Inferior parietal cortex (tissue), 1 donor: ENCODE results near the gene ASF1B.
A peak's percentile ranks its signal among the peaks of the same experiment; 100 is the strongest.

Experiments used
- DNase-seq: peaks from one replicate; pipeline ENCODE4 v3.0.0-alpha.2; 2016; ENCODE audit errors: extremely low spot score

ASF1B gene

GRCh38 chr19:14138576-14139265 is 2.3 kb upstream of the ASF1B start:
- DNase-seq: peak; percentile 32

- no peak for DNase-seq
Observed at GRCh38 chr19:14135985-14136508, 342 bp downstream of the ASF1B start.

GRCh38 chr19:14135355-14135754 is 1.0 kb downstream of the ASF1B start:
- no peak for DNase-seq

- DNase-seq: no peak
Observed at GRCh38 chr19:14127929-14128509, 8.4 kb downstream of the ASF1B start.

- DNase-seq: no peak
Observed at GRCh38 chr19:14127176-14127575, 9.2 kb downstream of the ASF1B start.

DNA sequence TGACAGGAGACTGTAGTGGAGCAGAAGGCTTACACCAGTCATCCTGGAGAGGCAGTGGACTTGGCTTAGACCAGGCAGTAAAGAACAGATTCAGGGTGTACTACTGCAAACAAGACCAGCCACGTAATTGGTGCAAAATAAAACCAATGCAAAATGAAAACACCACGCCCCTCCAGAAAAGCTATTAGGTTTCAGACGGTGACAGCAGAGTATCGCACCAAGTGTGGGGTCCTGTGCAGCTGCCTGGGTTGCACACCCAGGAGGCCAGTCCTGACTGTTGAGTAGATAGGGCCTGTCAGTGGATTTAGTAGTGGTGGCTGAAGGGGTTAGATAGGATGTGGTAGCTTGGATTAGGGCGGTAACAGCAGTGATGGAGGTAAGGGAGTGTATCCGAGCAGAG is 13.5 kb downstream of the ASF1B start:
- DNase-seq: no peak

- DNase-seq: no peak
Observed at GRCh38 chr19:14120497-14120780, 15.9 kb downstream of the ASF1B start.

GRCh38 chr19:14119644-14120496 is 16.5 kb downstream of the ASF1B start:
- DNase-seq: no peak

- DNase-seq: no peak
Observed at GRCh38 chr19:14119146-14119545, 17.2 kb downstream of the ASF1B start.

GRCh38 chr19:14118165-14119051 is 18.0 kb downstream of the ASF1B start:
- DNase-seq: peak; percentile 66

DNA sequence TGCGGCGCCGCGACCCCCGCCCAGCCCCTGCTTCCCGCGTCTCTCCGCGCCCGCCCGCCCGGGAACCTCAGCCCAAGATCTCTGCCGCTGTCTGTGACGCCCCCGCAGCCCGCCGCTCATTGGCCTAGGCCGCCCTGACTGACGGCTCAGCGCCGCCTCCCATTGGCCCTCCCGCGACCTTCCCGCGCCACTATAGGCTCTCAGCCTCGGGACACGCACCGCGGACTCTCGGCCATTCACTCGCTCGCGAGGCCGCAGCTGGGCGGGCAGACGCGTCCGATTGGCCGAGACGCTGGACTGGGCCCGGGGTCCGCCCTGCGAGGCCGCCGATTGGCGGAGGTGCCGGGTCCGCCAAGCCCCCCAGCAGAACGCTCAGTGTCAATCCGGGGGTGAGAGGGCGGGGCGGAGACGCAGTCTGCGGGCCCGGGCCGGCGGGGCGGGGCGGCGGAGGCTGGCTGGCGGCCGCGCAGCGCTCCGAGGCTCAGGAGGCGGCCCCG is 18.7 kb downstream of the ASF1B start, which contains the start of gene PRKACA:
TSS of gene PRKACA (minus strand) at position 95 of the 497 bp plus-strand sequence. CDS start 215 bp downstream, outside the sequence.
- DNase-seq: peak; percentile 97

DNA sequence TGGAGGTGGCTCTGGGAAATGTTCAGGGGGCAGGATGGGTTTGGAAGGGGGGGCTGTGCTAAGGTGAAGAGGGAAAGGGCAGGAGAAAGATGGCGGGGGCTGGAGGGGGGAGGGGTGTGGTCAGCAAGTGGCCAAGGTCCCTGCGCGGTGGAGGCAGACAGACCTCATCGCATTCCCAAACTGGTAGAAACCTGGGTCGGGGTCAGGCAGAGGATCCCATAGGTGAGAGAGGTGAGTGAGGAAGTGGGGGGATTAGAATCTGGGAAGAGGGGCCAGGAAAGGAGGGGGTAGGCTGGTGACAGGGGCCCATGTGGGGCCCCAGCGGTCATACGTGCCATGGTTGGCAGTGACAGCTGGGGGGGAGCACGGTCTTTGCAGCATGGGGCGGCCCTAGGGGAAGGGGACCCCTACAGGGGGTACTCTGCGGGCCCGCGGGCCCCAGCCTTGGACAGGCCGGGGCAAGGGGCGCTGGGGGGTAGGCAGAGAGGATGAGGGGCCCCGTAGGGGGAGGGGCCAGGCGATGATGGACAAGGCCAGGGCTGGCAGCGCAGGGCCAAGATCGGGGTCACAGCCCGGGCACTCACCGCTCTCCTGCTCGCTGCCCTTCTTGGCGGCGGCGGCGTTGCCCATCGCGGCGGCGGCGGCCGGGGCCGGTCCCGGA is 19.3 kb downstream of the ASF1B start:
- DNase-seq: no peak

DNA sequence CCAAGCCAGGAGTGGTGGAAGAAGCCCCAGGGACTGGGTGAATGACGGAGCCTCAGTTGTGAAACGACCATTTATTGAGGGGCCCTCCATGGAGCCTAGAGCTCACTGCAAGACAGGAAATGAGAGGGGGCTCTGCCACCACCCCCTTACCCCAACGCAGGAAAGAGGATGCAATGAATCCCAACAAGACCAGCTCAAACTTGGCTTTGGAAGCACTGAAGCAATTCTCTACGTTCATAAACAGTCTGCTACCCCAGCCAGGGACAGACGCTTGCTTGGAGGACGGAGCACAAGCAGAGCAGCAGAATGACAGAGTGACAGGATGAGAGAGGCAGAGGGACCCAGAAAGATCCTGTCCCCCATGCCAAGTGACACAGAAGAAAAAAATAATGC is 19.9 kb downstream of the ASF1B start:
- no peak for DNase-seq

DNA sequence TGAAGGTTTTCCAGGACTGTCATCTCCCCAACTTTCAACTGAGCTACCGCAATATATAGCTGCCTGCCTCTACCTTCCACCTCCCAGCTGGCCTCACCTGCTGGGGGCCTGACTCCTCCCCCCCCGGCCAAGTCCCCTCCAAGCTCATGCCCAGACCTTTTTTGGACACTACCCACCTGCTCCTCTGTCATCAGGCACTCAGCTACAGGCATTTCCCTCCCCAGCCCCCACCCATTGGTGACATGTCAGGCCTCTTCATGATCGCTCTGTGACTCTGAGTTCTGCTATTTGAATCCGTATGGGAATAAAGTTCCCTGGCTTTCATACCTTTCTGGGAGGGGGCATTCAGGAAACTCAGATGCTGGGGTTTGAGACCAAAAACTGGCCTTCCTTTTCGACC is 20.6 kb downstream of the ASF1B start:
- no peak for DNase-seq

- no peak for DNase-seq
Observed at GRCh38 chr19:14114854-14115253, 21.5 kb downstream of the ASF1B start.

GRCh38 chr19:14114439-14114838 is 21.9 kb downstream of the ASF1B start:
- DNase-seq: no peak

- no peak for DNase-seq
Observed at GRCh38 chr19:14113762-14114414, 22.5 kb downstream of the ASF1B start.

DNA sequence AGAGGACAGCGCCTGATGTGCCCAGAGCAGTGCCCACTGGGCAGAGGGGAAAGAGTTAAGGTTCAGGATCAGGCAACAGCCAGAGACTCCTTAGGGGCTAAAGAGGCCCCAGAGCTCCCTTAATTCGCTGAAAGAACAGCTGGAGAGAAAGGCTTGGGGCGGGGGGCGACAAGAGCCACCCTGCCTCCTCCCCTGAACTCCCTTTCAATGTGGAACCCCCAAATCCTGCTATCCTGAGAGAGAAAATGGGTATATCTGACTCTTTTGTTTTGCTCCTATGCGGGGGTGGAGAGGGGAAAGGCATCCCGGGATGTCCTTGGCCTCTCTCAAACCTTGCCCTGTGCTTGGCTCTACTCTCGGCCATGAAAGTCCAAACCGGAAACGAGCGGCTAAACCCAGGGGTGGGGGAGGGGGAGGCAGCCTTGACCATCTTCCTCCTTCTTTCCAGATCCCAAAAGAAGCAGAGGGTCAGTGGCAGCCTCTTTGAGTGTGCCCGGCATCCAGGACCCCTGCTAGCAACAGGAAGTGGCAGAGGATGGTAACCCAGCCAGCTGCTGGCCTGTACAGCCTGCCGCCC is 23.5 kb downstream of the ASF1B start:
- DNase-seq: no peak

GRCh38 chr19:14112051-14112808 is 24.2 kb downstream of the ASF1B start:
- no peak for DNase-seq
